ENCODE results near the gene RFK. TPM values are rescaled to one million over a fixed set of nuclear protein-coding genes. Genes with fewer than 3 reads are reported as not detected.

Gene RFK
- polyA plus RNA-seq, 1 donor (not counting 4 experiments of a cell fraction or from before 2014, with no cell fraction given) = 30.1 TPM

DNA sequence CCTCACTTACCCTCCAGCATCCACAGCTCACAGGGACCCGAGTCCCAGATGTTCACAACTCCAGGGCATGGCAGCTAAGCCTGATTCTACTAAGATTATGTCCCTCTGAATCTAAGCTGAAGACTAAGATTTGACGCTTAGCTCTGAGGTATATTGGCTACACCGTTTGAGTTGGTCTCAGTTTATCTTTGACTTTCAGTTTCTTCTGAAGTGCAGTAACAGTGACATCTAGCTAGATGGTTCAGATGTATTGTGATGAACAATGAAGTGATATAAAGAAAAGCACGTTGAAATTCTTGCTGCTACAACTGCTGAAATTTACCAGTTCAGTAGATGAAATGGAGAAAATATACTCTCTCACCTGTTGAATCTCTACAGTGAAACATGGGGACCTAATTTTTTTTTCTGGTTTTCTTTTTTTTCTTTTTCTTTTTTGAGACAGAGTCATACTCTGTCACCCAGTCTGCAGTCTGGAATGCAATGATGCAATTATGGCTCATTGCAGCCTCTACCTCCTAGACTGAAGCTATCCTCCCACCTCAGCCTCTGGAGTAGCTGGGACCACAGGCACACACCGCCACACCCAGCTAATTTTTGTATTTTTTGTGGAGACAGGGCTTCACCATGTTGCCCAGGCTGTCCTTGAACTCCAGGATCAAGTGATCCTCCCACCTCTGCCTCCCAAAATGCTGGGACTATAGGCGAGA lies 15.7 kb downstream of the RFK start:
- Histone ChIP-seq H2AFZ (ENCODE audit: control insufficient read depth, low read length) (no peak overlapping the region), H3K79me2 (ENCODE audit: control insufficient read depth, insufficient read depth, low read length) (no peaks in the 10 kb centered on the region), H3K4me2 (ENCODE audit: control insufficient read depth, extremely low read depth, insufficient read depth, low read depth, low read length) (no peak overlapping the region), H4K20me1 (ENCODE audit: control insufficient read depth, extremely low read depth, insufficient read depth, low read length) (no peaks in the 10 kb centered on the region), H3K9me1 (ENCODE audit: control insufficient read depth, extremely low read depth, insufficient read depth, low read length) (peaks cover 2% of the 10 kb centered on the region), H3K27ac (ENCODE audit: control insufficient read depth, insufficient read depth, low read length) (peak overlapping the region; percentile 62), H3K4me1 (ENCODE audit: control insufficient read depth, extremely low read depth, insufficient read depth, low read length) (peaks cover 20% of the 10 kb centered on the region), H3K4me3 (ENCODE audit: control insufficient read depth in 2 of 3, extremely low read depth in 1 of 3, insufficient read depth in 2 of 3, low read depth in 1 of 3, low read length in 3 of 3) (no peak overlapping the region), H3K27me3 (ENCODE audit: control insufficient read depth, extremely low read depth, insufficient read depth, low read length) (no peaks in the 10 kb centered on the region), H3K9me3 (ENCODE audit: control insufficient read depth, low read depth, low read length) (no peaks in the 10 kb centered on the region), H3K9ac (ENCODE audit: control insufficient read depth, extremely low read depth, insufficient read depth, low read length) (no peak overlapping the region), H3K36me3 (ENCODE audit: control insufficient read depth in 2 of 2, extremely low read depth in 1 of 2, insufficient read depth in 2 of 2, low read length in 2 of 2) (no peaks in the 10 kb centered on the region)
- dilution Hi-C loops (cut with MboI; ENCODE audit: extremely low pct_ligation_motif_present, low sequenced_read_pairs) = no loop called here
- no peak for DNase-seq (ENCODE audit: low read depth, low spot score)
- FAIRE-seq = no peak
- no peak for TF ChIP-seq CTCF (optimal IDR thresholded peaks at IDR 0.05 in 1 of 3, IDR thresholded peaks at IDR 0.05 in 1 of 3, conservative IDR thresholded peaks at IDR 0.05 in 1 of 3; ENCODE audit: extremely low read depth in 1 of 3, insufficient read depth in 2 of 3, low read length in 3 of 3)
- no peak for TF ChIP-seq EZH2 (IDR thresholded peaks at IDR 0.05; ENCODE audit: low read length)

DNA sequence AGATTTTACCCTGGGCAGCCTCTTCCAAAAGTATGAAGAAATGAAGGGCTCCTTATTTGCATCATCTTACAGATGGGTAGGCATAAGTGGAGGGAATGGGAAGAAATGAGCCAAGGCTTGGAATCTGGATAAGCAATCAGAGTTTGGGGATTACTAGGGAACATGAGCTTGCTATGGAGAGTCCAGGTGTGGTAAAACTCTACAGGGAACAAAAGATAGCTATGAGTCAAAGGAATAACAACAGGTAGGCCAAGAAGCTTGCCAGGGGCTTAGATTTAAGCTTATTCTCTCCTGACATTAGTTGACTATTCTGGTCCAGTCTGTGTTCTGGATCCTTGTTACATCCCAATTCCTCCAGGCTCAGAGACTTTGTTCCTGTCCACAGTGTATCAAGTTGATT lies 16.4 kb downstream of the RFK start:
- no peak overlapping the region for H3K4me3 ChIP-seq (ENCODE audit: control insufficient read depth in 2 of 3, extremely low read depth in 1 of 3, insufficient read depth in 2 of 3, low read depth in 1 of 3, low read length in 3 of 3)
- TF ChIP-seq CTCF (optimal IDR thresholded peaks at IDR 0.05 in 1 of 3, IDR thresholded peaks at IDR 0.05 in 1 of 3, conservative IDR thresholded peaks at IDR 0.05 in 1 of 3; ENCODE audit: extremely low read depth in 1 of 3, insufficient read depth in 2 of 3, low read length in 3 of 3) (no peak), EZH2 (IDR thresholded peaks at IDR 0.05; ENCODE audit: low read length) (no peak)
- no peak overlapping the region for H2AFZ ChIP-seq (ENCODE audit: control insufficient read depth, low read length)
- H3K9me1 ChIP-seq (ENCODE audit: control insufficient read depth, extremely low read depth, insufficient read depth, low read length) = peaks cover 2% of the 10 kb centered on the region
- dilution Hi-C loops (cut with MboI; ENCODE audit: extremely low pct_ligation_motif_present, low sequenced_read_pairs) = no loop called here
- H3K4me1 ChIP-seq (ENCODE audit: control insufficient read depth, extremely low read depth, insufficient read depth, low read length) = peaks cover 20% of the 10 kb centered on the region
- no peaks in the 10 kb centered on the region for H3K27me3 ChIP-seq (ENCODE audit: control insufficient read depth, extremely low read depth, insufficient read depth, low read length)
- H3K27ac ChIP-seq (ENCODE audit: control insufficient read depth, insufficient read depth, low read length) = no peak overlapping the region
- H3K9me3 ChIP-seq (ENCODE audit: control insufficient read depth, low read depth, low read length) = no peaks in the 10 kb centered on the region
- H3K4me2 ChIP-seq (ENCODE audit: control insufficient read depth, extremely low read depth, insufficient read depth, low read depth, low read length) = no peak overlapping the region
- FAIRE-seq (no peak), DNase-seq (ENCODE audit: low read depth, low spot score) (no peak)
- no peaks in the 10 kb centered on the region for H4K20me1 ChIP-seq (ENCODE audit: control insufficient read depth, extremely low read depth, insufficient read depth, low read length)
- H3K36me3 ChIP-seq (ENCODE audit: control insufficient read depth in 2 of 2, extremely low read depth in 1 of 2, insufficient read depth in 2 of 2, low read length in 2 of 2) = no peaks in the 10 kb centered on the region
- H3K79me2 ChIP-seq (ENCODE audit: control insufficient read depth, insufficient read depth, low read length) = no peaks in the 10 kb centered on the region
- H3K9ac ChIP-seq (ENCODE audit: control insufficient read depth, extremely low read depth, insufficient read depth, low read length) = no peak overlapping the region
